ENCODE results near the gene ERBB4. TPM values are rescaled to one million over a fixed set of nuclear protein-coding genes. Genes with fewer than 3 reads are reported as not detected.

The ERBB4 gene
- 10 to 100 TPM in 1 of 4 donors, under 1 TPM in 2, not detected in 1; 0.16 to 12.7 (median 0.27) TPM for total RNA-seq

GRCh38 chr2:212538305-212539071, at the start of gene ERBB4:
TSS of gene ERBB4 (minus strand) at chr2:212538802. CDS start at chr2:212538530, 272 bp downstream.
- 0 to 3% methylated on average over 7 to 32 of the region's 69 CpGs for WGBS, 2 donors (ENCODE audit: low coverage in 1 of 2)
- intact Hi-C loops (cut with DNase I; ENCODE audit: low total_unique reads) (no loop called here), in situ Hi-C loops (cut with MboI; ENCODE audit: low pct_ligation_motif_present in 1 of 4, low pct_unique_long_range_greater_than_20kb in 1 of 4, low sequenced_read_pairs in 3 of 4) (no loop called here)
- H3K4me1 ChIP-seq: peaks cover 2 to 28% (median 25%) of the 10 kb centered on the region in 4 donors
- peaks cover 68% of the 10 kb centered on the region for H3K27me3 ChIP-seq
- no peaks in the 10 kb centered on the region for H3K36me3 ChIP-seq
- DNase-seq: no peak
- H3K4me3 ChIP-seq: peak within 1 kb of the TSS; percentile 21 to 55 (median 42)
- TF ChIP-seq POLR2AphosphoS5 (IDR thresholded peaks at IDR 0.05): no peak
- no peak for TF ChIP-seq CTCF (IDR thresholded peaks at IDR 0.05)
- TF ChIP-seq EP300 (IDR thresholded peaks at IDR 0.05; ENCODE audit: low read depth): no peak
- TF ChIP-seq POLR2A (IDR thresholded peaks at IDR 0.05): no peak
- H3K27ac ChIP-seq: no peak within 1 kb of the TSS
- H3K9me3 ChIP-seq: no peaks in the 10 kb centered on the region

GRCh38 chr2:212580117-212580516, 41.5 kb upstream of the ERBB4 start:
- WGBS, 2 donors (ENCODE audit: low coverage in 1 of 2): 65 to 100% methylated on average over 1 to 2 of the region's 2 CpGs
- Histone ChIP-seq H3K27me3 (no peaks in the 10 kb centered on the region), H3K4me1 (no peaks in the 10 kb centered on the region), H3K27ac (no peak overlapping the region), H3K36me3 (no peaks in the 10 kb centered on the region), H3K4me3 (no peak overlapping the region), H3K9me3 (no peaks in the 10 kb centered on the region)
- TF ChIP-seq POLR2AphosphoS5 (IDR thresholded peaks at IDR 0.05) (no peak), POLR2A (IDR thresholded peaks at IDR 0.05) (no peak), CTCF (IDR thresholded peaks at IDR 0.05) (no peak), EP300 (IDR thresholded peaks at IDR 0.05; ENCODE audit: low read depth) (no peak)
- intact Hi-C loops (cut with DNase I; ENCODE audit: low total_unique reads) (no loop called here), in situ Hi-C loops (cut with MboI; ENCODE audit: low pct_ligation_motif_present in 1 of 4, low pct_unique_long_range_greater_than_20kb in 1 of 4, low sequenced_read_pairs in 3 of 4) (no loop called here)
- DNase-seq: no peak

- WGBS, 2 donors (ENCODE audit: low coverage in 1 of 2): 67 to 73% methylated on average over 4 of the region's 4 CpGs
- intact Hi-C loops (cut with DNase I; ENCODE audit: low total_unique reads): loop anchor here (10.0 kb wide), 1 partner anchor 811 kb away; no protein-coding TSS in a partner anchor
- H3K36me3 ChIP-seq: no peaks in the 10 kb centered on the region
- no peaks in the 10 kb centered on the region for H3K4me1 ChIP-seq
- no peaks in the 10 kb centered on the region for H3K27me3 ChIP-seq
- H3K27ac ChIP-seq: no peak overlapping the region
- H3K9me3 ChIP-seq: no peaks in the 10 kb centered on the region
- no peak for TF ChIP-seq CTCF (IDR thresholded peaks at IDR 0.05)
- TF ChIP-seq POLR2AphosphoS5 (IDR thresholded peaks at IDR 0.05): no peak
- TF ChIP-seq POLR2A (IDR thresholded peaks at IDR 0.05): no peak
- no peak for TF ChIP-seq EP300 (IDR thresholded peaks at IDR 0.05; ENCODE audit: low read depth)
- in situ Hi-C loops (cut with MboI; ENCODE audit: low pct_ligation_motif_present in 1 of 4, low pct_unique_long_range_greater_than_20kb in 1 of 4, low sequenced_read_pairs in 3 of 4): no loop called here
- H3K4me3 ChIP-seq: no peak overlapping the region
- DNase-seq: no peak
Observed at GRCh38 chr2:212556296-212556695, 17.7 kb upstream of the ERBB4 start.

- H3K36me3 ChIP-seq: no peaks in the 10 kb centered on the region
- TF ChIP-seq POLR2AphosphoS5 (IDR thresholded peaks at IDR 0.05) (no peak), POLR2A (IDR thresholded peaks at IDR 0.05) (no peak), CTCF (IDR thresholded peaks at IDR 0.05) (no peak), EP300 (IDR thresholded peaks at IDR 0.05; ENCODE audit: low read depth) (no peak)
- in situ Hi-C loops (cut with MboI; ENCODE audit: low pct_ligation_motif_present in 1 of 4, low pct_unique_long_range_greater_than_20kb in 1 of 4, low sequenced_read_pairs in 3 of 4) (no loop called here), intact Hi-C loops (cut with DNase I; ENCODE audit: low total_unique reads) (loop anchor here (10.0 kb wide), 1 partner anchor 809 kb away; no protein-coding TSS in a partner anchor)
- H3K4me1 ChIP-seq: no peaks in the 10 kb centered on the region
- H3K27me3 ChIP-seq: no peaks in the 10 kb centered on the region
- no peak overlapping the region for H3K4me3 ChIP-seq
- 63 to 67% methylated on average over 2 of the region's 2 CpGs for WGBS, 2 donors (ENCODE audit: low coverage in 1 of 2)
- DNase-seq: no peak
- H3K9me3 ChIP-seq: no peaks in the 10 kb centered on the region
- no peak overlapping the region for H3K27ac ChIP-seq
Observed at GRCh38 chr2:212554233-212554632, 15.6 kb upstream of the ERBB4 start.

Data from transverse colon (tissue), 4 donors.